Pons (tissue), 1 donor: Measurements from ENCODE around the gene SLC13A3.
A peak's percentile ranks its signal among the peaks of the same experiment; 100 is the strongest.

Source experiments
- DNase-seq: peaks from one replicate; pipeline ENCODE4 v3.0.0-alpha.2; 2016; ENCODE audit warnings: low spot score

Gene SLC13A3

GRCh38 chr20:46605181-46605580, 46.1 kb downstream of the SLC13A3 start:
- no peak for DNase-seq

- no peak for DNase-seq
Observed at GRCh38 chr20:46604551-46605133, 46.6 kb downstream of the SLC13A3 start.

GRCh38 chr20:46602429-46602828, 48.8 kb downstream of the SLC13A3 start:
- DNase-seq: no peak

GRCh38 chr20:46601603-46602122, 49.6 kb downstream of the SLC13A3 start:
- DNase-seq: no peak

GRCh38 chr20:46600286-46600752, 50.9 kb downstream of the SLC13A3 start:
- DNase-seq: no peak

- DNase-seq: no peak
Observed at GRCh38 chr20:46599227-46599987, 51.9 kb downstream of the SLC13A3 start.

- DNase-seq: no peak
Observed at GRCh38 chr20:46595933-46596332, 55.3 kb downstream of the SLC13A3 start.

GRCh38 chr20:46594725-46595124, 56.5 kb downstream of the SLC13A3 start:
- DNase-seq: no peak

GRCh38 chr20:46592580-46593362, 58.5 kb downstream of the SLC13A3 start:
- DNase-seq: no peak

- DNase-seq: no peak
Observed at GRCh38 chr20:46590443-46590842, 60.8 kb downstream of the SLC13A3 start.

- no peak for DNase-seq
Observed at GRCh38 chr20:46588532-46589511, 62.4 kb downstream of the SLC13A3 start.

GRCh38 chr20:46587986-46588385, 63.3 kb downstream of the SLC13A3 start:
- DNase-seq: no peak

- DNase-seq: no peak
Observed at GRCh38 chr20:46586724-46587123, 64.5 kb downstream of the SLC13A3 start.

GRCh38 chr20:46584508-46584907, 66.8 kb downstream of the SLC13A3 start:
- no peak for DNase-seq

- DNase-seq: peak; percentile 79
Observed at GRCh38 chr20:46583411-46584214, 67.6 kb downstream of the SLC13A3 start.

- no peak for DNase-seq
Observed at GRCh38 chr20:46582648-46583047, 68.6 kb downstream of the SLC13A3 start.

- no peak for DNase-seq
Observed at GRCh38 chr20:46581391-46581790, 69.9 kb downstream of the SLC13A3 start.

GRCh38 chr20:46580613-46581205, 70.5 kb downstream of the SLC13A3 start:
- no peak for DNase-seq

- DNase-seq: no peak
Observed at GRCh38 chr20:46578745-46579144, 72.5 kb downstream of the SLC13A3 start.

- no peak for DNase-seq
Observed at GRCh38 chr20:46576774-46577395, 74.4 kb downstream of the SLC13A3 start.
